NCI-H1048 (cell line): ENCODE data around the gene DOCK1.
"Not testable (repeated sequence)": the region's sequence is repeated elsewhere in the genome, so short reads cannot be mapped to it uniquely, and the experiment has no call there.

Experiments
- DNase-seq: peaks from one replicate; lab custom pipeline; 2025; lab: John Stamatoyannopoulos, UW

The DOCK1 gene

GRCh38 chr10:126903656-126904360 lies 1.4 kb upstream of the DOCK1 start:
- no peak for DNase-seq

GRCh38 chr10:126904516-126904817 lies 761 bp upstream of the DOCK1 start:
- no peak for DNase-seq

GRCh38 chr10:126905776-126906703 lies 812 bp downstream of the DOCK1 start:
- no peak for DNase-seq

GRCh38 chr10:126906704-126907422 lies 1.6 kb downstream of the DOCK1 start:
- no peak for DNase-seq

GRCh38 chr10:126907423-126907970 lies 2.3 kb downstream of the DOCK1 start:
- DNase-seq = no peak

GRCh38 chr10:126908225-126908624 lies 3.0 kb downstream of the DOCK1 start:
- no peak for DNase-seq

- no peak for DNase-seq
Observed at GRCh38 chr10:126908729-126909128, 3.5 kb downstream of the DOCK1 start.

- DNase-seq = no peak
Observed at GRCh38 chr10:126909147-126909546, 3.9 kb downstream of the DOCK1 start.

- DNase-seq = no peak
Observed at GRCh38 chr10:126910196-126910595, 5.0 kb downstream of the DOCK1 start.

- DNase-seq = no peak
Observed at GRCh38 chr10:126910798-126911197, 5.6 kb downstream of the DOCK1 start.

GRCh38 chr10:126911301-126911700 lies 6.1 kb downstream of the DOCK1 start:
- DNase-seq = no peak

GRCh38 chr10:126913316-126913715 lies 8.1 kb downstream of the DOCK1 start:
- DNase-seq = no peak

- DNase-seq = no peak
Observed at GRCh38 chr10:126914561-126914960, 9.3 kb downstream of the DOCK1 start.

GRCh38 chr10:126916952-126917351 lies 11.7 kb downstream of the DOCK1 start:
- DNase-seq = not testable (repeated sequence)

- DNase-seq = no peak
Observed at GRCh38 chr10:126917375-126917774, 12.1 kb downstream of the DOCK1 start.

- DNase-seq = no peak
Observed at GRCh38 chr10:126917975-126918908, 13.0 kb downstream of the DOCK1 start.

- DNase-seq = no peak
Observed at GRCh38 chr10:126919426-126919825, 14.2 kb downstream of the DOCK1 start.

- no peak for DNase-seq
Observed at GRCh38 chr10:126921162-126921561, 15.9 kb downstream of the DOCK1 start.

GRCh38 chr10:126921974-126922525 lies 16.8 kb downstream of the DOCK1 start:
- DNase-seq = no peak

GRCh38 chr10:126924180-126924914 lies 19.1 kb downstream of the DOCK1 start:
- DNase-seq = no peak
